Adipocyte (in vitro differentiated cells): ENCODE data around the gene CAMTA1.

Experiments
- DNase-seq: peaks from one replicate; pipeline ENCODE4 v3.0.0-alpha.2; 2015; ENCODE audit warnings: low read depth
- H3K27me3 ChIP-seq: replicated peaks from 2 replicates; pipeline ENCODE4 v1.7.0; 2013; ENCODE audit warnings: mild to moderate bottlenecking, low read length, moderate library complexity; ENCODE audit not compliant: control insufficient read depth, insufficient read depth
- H3K36me3 ChIP-seq: 2 replicates; pipeline ENCODE4 v1.7.0; 2013; ENCODE audit warnings: low read length, mild to moderate bottlenecking, moderate library complexity; ENCODE audit not compliant: control insufficient read depth, insufficient read depth, severe bottlenecking
- H3K4me1 ChIP-seq: 2 replicates; pipeline ENCODE4 v1.7.0; 2013; ENCODE audit warnings: mild to moderate bottlenecking, low read length, moderate library complexity; ENCODE audit not compliant: control insufficient read depth, insufficient read depth
- H3K4me3 ChIP-seq: 2 replicates; pipeline ENCODE4 v1.7.0; 2013; ENCODE audit warnings: mild to moderate bottlenecking, low read length, moderate library complexity
- H3K9ac ChIP-seq: 2 replicates; pipeline ENCODE4 v1.7.0; 2013; ENCODE audit warnings: mild to moderate bottlenecking, low read length, moderate library complexity
- H3K9me3 ChIP-seq: 2 replicates; pipeline ENCODE4 v1.7.0; 2013; ENCODE audit warnings: mild to moderate bottlenecking, low read length, moderate library complexity; ENCODE audit not compliant: control insufficient read depth

The CAMTA1 gene

DNA sequence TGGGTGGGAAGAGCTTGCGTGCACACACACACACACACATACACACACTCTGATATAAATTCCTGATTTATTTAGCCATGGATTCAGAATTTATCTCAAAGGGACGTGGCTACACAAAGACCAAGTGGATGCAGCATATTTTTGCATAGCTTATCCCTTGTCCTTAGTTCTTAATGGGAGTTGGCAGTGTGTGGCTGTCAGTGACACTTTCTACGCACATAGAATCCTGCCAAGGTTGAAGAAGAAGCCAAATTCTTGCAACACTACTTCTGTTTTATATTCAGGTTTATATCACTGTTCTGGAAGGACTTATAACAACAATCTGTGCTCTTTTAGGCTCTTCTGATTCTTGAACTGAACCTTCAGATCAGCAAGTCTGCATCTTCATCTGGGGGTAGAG lies 292.7 kb downstream of the CAMTA1 start:
- Histone ChIP-seq H3K4me1 (no peaks in the 10 kb centered on the region), H3K4me3 (no peak overlapping the region), H3K36me3 (no peaks in the 10 kb centered on the region), H3K9ac (no peak overlapping the region), H3K9me3 (peaks cover 39% of the 10 kb centered on the region), H3K27me3 (peaks cover 9% of the 10 kb centered on the region)
- DNase-seq, result no peak

DNA sequence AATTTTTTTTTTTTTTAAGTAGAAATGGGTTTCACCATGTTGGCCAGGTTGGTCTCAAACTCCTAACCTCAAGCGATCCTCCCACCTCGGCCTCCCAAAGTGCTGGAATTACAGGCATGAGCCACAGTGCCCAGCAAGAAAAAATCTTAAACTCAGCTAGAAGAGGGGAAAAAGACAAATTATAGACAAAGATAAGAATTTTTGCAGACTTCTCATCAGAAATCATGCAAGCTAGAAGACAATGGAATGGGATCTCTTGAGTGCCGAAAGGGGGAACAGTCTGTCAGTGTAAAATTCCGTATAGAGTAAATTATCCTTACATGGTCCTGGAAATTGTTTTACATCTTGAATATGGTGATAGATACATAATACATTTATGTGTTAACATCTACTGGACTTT lies 294.4 kb downstream of the CAMTA1 start:
- Histone ChIP-seq H3K27me3 (no peaks in the 10 kb centered on the region), H3K4me3 (no peak overlapping the region), H3K4me1 (no peaks in the 10 kb centered on the region), H3K9me3 (peaks cover 39% of the 10 kb centered on the region), H3K9ac (no peak overlapping the region), H3K36me3 (no peaks in the 10 kb centered on the region)
- DNase-seq, result no peak

DNA sequence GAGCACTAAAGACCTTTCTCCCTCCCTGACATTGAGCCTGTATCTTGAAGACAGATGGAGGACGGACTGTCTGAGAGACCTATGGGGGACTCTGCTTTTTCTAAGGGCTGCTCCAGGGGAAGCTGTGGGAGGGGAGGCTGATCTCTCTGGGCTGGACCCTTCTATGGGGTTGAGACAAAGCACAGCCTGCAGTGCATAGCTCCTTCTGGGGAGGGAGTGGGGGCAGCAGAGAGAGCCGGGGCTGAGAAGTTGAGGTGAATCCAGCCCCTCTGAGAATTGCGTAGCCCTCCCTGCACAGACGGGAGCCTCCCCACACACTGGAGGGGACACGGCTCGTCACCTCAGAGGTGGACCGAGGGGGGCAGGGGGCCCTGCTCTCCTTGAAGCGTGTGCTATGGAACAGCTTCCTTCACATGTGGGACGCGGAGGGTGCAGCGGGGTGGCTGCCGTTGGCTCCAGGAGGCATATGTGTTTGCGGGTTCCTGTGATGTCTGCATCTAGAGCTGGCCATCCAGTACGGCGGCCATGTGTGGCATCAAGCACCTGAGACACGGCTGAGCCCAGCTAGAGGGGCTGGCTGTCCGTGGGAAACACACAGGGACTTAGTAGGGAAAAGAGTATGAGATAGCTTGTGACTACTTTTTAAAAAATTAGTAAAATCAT lies 299.1 kb downstream of the CAMTA1 start:
- Histone ChIP-seq H3K4me1 (no peaks in the 10 kb centered on the region), H3K9me3 (peaks cover 21% of the 10 kb centered on the region), H3K27me3 (peaks cover 13% of the 10 kb centered on the region), H3K4me3 (no peak overlapping the region), H3K9ac (no peak overlapping the region), H3K36me3 (no peaks in the 10 kb centered on the region)
- no peak for DNase-seq

DNA sequence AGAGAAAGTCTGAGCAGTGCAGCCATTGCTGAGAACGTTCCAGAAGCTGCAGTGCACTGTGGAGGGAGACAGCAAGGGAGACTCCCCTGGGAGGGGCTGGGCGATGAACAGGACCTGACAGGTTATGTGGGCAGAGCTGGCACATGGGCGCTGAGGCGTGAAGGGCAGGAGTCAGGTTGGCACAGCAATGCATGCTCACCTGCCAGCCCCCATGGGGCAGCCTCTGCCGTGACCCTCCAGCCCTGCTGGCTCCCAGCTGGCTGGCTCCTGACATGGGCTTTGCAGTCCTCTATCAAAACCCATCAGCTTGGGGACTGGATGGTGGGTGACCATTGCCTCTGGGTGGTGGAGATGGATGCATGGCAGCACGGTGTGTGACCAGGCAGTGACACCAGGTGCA lies 300.3 kb downstream of the CAMTA1 start:
- Histone ChIP-seq H3K9ac (no peak overlapping the region), H3K4me1 (no peaks in the 10 kb centered on the region), H3K4me3 (no peak overlapping the region), H3K27me3 (peaks cover 13% of the 10 kb centered on the region), H3K9me3 (peaks cover 11% of the 10 kb centered on the region), H3K36me3 (no peaks in the 10 kb centered on the region)
- DNase-seq, result no peak

DNA sequence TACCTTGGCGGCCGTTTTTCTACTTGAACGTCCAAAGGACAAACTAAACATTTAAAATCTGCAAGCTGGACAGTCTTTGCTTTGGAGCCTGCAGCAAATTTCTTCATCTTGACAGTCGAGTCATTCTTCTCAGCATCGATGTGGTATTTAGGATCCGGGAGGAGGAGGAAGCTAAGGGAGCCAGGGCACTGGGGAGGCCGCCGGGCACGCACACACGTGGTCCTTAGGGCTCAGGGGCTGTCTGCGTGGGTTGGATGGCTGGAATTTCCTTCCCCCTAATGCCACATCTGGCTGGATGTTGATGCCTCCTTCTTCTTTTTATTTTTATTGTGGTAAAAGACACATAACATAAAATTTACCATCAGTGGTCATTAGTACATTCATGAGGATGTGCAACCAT lies 300.9 kb downstream of the CAMTA1 start:
- no peak overlapping the region for H3K9ac ChIP-seq
- H3K4me1 ChIP-seq, result no peaks in the 10 kb centered on the region
- H3K4me3 ChIP-seq, result no peak overlapping the region
- peaks cover 13% of the 10 kb centered on the region for H3K27me3 ChIP-seq
- H3K9me3 ChIP-seq, result peaks cover 6% of the 10 kb centered on the region
- DNase-seq, result no peak
- H3K36me3 ChIP-seq, result no peaks in the 10 kb centered on the region

DNA sequence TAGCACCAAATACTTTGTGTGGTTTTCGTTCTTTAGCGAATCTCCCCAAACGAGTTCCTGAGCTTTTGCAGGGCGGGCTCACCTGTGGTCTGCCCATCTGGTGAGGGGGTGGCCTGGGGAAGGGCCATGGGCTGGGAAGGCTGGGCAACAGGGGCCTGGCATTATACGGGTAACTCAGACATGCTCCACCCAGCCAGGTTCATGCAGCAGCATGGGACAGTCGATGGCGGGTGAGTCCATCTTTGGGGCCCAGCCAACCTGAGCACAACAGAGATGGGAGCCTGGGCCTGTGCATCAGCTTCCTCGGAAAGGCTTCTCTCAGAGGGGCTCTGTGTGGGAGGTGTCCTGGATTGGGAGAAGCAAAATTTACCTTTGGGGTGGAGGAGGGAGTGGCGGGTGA lies 302.6 kb downstream of the CAMTA1 start:
- Histone ChIP-seq H3K4me3 (no peak overlapping the region), H3K4me1 (no peaks in the 10 kb centered on the region), H3K9ac (no peak overlapping the region), H3K36me3 (no peaks in the 10 kb centered on the region), H3K27me3 (peaks cover 22% of the 10 kb centered on the region), H3K9me3 (no peaks in the 10 kb centered on the region)
- DNase-seq, result no peak

DNA sequence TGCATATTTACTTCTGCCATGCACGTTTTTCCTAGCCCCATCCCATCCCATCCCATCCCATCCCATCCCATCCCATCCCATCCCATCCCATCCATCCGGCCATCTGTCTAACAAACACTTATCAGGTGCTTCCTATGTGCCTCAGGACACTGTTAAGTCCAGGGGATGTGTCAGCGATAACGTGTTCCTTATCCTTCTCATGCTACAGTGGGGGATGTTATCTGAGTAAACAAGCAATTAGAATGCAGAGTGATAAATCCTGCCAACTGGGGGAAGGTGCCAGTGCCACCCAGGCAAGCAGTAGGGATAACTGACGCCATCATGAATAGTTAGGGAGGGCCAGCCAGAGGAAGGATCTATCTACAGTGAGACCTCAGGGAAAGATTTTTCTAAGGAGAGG lies 304.2 kb downstream of the CAMTA1 start:
- Histone ChIP-seq H3K27me3 (peaks cover 30% of the 10 kb centered on the region), H3K4me1 (no peaks in the 10 kb centered on the region), H3K9me3 (no peaks in the 10 kb centered on the region), H3K36me3 (no peaks in the 10 kb centered on the region), H3K9ac (no peak overlapping the region), H3K4me3 (no peak overlapping the region)
- DNase-seq, result no peak

DNA sequence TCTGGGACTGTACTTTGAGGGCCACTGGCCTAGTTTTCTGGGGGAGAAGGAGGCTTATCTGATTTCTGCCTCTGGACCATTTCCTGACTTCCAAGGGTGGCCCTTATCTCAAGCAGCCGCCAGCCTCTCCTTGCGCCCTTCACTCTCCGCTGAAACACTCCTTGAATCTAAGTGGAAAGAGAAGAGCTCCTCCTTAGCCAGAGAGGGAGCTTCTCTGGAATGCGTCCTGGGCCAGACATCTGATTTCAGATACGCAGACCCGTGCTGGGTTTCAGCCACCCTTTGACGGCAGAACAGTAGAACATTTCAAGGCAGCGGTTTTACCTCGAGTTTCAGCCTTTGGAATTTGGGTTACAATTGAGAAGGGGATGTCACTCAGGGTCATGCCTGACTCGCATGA lies 308.0 kb downstream of the CAMTA1 start:
- Histone ChIP-seq H3K27me3 (peaks cover 48% of the 10 kb centered on the region), H3K36me3 (no peaks in the 10 kb centered on the region), H3K4me3 (no peak overlapping the region), H3K9ac (no peak overlapping the region), H3K9me3 (no peaks in the 10 kb centered on the region), H3K4me1 (no peaks in the 10 kb centered on the region)
- DNase-seq, result no peak

DNA sequence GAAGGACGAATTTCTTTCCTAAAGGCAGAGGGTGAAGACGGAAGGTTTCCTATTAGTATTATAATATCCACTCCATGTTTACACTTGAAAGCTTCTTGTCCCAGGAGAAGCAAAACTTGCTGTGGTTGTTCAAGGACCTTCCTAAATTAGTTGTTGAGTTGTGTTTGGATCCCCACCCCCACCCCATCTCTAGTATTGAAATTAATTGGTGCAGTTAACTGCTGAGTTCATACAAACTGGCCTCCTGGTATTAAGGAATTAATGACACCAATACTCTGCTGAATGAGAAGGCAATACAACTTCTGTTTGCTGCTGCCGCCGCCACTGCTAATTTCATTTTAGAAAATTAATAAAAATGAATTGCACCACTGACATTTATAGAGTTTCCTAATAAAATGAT lies 308.8 kb downstream of the CAMTA1 start:
- H3K4me3 ChIP-seq, result no peak overlapping the region
- H3K4me1 ChIP-seq, result no peaks in the 10 kb centered on the region
- H3K36me3 ChIP-seq, result no peaks in the 10 kb centered on the region
- no peaks in the 10 kb centered on the region for H3K9me3 ChIP-seq
- no peak for DNase-seq
- H3K27me3 ChIP-seq, result peaks cover 50% of the 10 kb centered on the region
- H3K9ac ChIP-seq, result no peak overlapping the region

DNA sequence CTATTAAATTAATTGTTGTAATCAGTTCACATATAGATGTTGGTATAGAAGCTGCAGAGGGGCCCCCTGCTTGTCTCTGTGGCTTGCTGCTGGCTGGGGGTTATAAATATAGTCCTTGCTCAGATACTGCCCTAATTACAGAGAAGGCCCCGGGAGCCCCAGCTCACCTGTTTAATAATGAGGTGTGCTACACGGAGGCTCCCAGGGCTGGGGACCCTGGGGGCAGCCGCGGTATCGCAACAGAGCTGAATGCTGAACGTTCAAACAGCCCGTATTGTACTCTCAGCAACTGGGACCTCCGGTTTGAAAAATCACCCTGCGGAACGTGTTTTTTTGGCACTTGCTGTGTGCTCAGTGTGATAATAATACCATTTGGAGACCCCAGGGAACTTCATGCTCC lies 309.3 kb downstream of the CAMTA1 start:
- H3K4me3 ChIP-seq, result no peak overlapping the region
- no peaks in the 10 kb centered on the region for H3K36me3 ChIP-seq
- H3K27me3 ChIP-seq, result peaks cover 52% of the 10 kb centered on the region
- no peak overlapping the region for H3K9ac ChIP-seq
- H3K4me1 ChIP-seq, result no peaks in the 10 kb centered on the region
- DNase-seq, result no peak
- H3K9me3 ChIP-seq, result no peaks in the 10 kb centered on the region

DNA sequence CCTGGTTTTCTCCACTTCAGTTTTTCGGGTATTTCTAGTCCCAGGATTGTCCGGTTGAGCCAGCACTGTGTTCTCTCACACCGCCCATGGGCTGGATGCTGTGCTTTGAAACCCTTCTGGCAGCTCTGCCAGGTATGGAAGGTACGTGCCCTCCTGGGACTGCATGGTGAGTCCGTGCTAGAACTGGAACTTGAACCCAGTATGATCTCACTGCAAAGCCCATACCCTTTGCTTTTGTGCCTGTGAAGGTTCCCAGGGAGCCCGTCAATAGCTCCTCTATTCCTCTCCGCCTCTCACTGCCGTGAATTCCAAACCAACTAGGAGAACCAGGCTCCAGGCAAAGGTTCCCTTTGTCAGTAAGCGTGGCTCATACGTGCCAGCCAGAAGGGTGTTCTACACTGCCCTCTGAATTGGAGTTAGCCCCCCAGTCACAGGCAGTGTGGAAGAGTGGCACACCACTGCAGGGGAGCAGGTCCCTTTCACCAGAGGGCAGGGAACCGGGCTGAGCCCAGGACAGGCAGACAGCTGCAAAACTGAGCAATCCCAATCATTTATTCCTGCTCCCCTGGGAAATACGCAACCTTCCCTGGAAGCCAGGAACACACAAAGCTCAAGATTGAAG lies 310.2 kb downstream of the CAMTA1 start:
- peaks cover 60% of the 10 kb centered on the region for H3K27me3 ChIP-seq
- H3K4me1 ChIP-seq, result no peaks in the 10 kb centered on the region
- H3K4me3 ChIP-seq, result no peak overlapping the region
- H3K9ac ChIP-seq, result no peak overlapping the region
- H3K9me3 ChIP-seq, result no peaks in the 10 kb centered on the region
- H3K36me3 ChIP-seq, result no peaks in the 10 kb centered on the region
- DNase-seq, result no peak
